Testis (tissue), 3 donors: ENCODE data around the gene FAM234B. TPM values are rescaled to one million over a fixed set of nuclear protein-coding genes. Genes with fewer than 3 reads are reported as not detected.
"Not testable (repeated sequence)": the region's sequence is repeated elsewhere in the genome, so short reads cannot be mapped to it uniquely, and the experiment has no call there.

Source experiments
- DNase-seq: peaks from one replicate; pipeline ENCODE4 v3.0.0-alpha.2; 2019
- H3K27ac ChIP-seq, 2 donors: fragments of 200-600 bp; sonication (generic); one replicate each; pipeline ENCODE4 v1.5.1; 2019
- H3K27me3 ChIP-seq: fragments of 200-600 bp; sonication (generic); one replicate; pipeline ENCODE4 v1.5.1; 2019
- H3K36me3 ChIP-seq: fragments of 200-600 bp; sonication (generic); one replicate; pipeline ENCODE4 v1.5.1; 2017; ENCODE audit warnings: low read depth; ENCODE audit errors: missing control alignments
- H3K4me1 ChIP-seq: fragments of 200-600 bp; sonication (generic); one replicate; pipeline ENCODE4 v1.5.1; 2019
- H3K4me3 ChIP-seq, 2 donors: fragments of 200-600 bp; sonication (generic); one replicate each; pipeline ENCODE4 v1.5.1; 2017 to 2019
- H3K9me3 ChIP-seq: fragments of 200-600 bp; sonication (generic); one replicate; pipeline ENCODE4 v1.5.1; 2017
- POLR2A ChIP-seq: fragments of 450-650 bp; IDR thresholded peaks from one replicate; pipeline ENCODE4 v1.6.1; 2017; ENCODE audit warnings: antibody characterized with exemption, mild to moderate bottlenecking, moderate library complexity
- WGBS, 2 donors: methylation state at CpG; one replicate each; pipeline ENCODE4 v1.1.5; 2018; 5-methylcytosine and 5-hydroxymethylcytosine counted together
- intact Hi-C: fragments of 100-400 bp; cut with DNase I; formaldehyde crosslinking; loops from one replicate; pipeline ENCODE4 v1.15.1; 2023; ENCODE audit warnings: low total_unique reads
- polyA plus RNA-seq: library from polyadenylated mRNA; stranded (reverse); fragments of 350-450 nt; fragmentation: Illumina TruSeq; extraction: RNeasy Lipid Tissue Mini Kit (QIAGEN cat#74804); gene quantifications from one replicate; pipeline ENCODE4 v1.2.3, GENCODE V29; 2014; ENCODE audit warnings: low read depth, low replicate concordance; ENCODE audit not compliant: insufficient read depth
- total RNA-seq, 2 donors: library from RNA; depleted of rRNA; stranded (reverse); fragments of >200 nt; gene quantifications; one replicate each; pipeline ENCODE4 v1.2.3, GENCODE V29; 2016
- TF ChIP-seq, protein P1 (sequence below), 3 experiments: fragments of 450-650 bp in 2 of 3; fragments of 200-600 bp in 1 of 3; sonication (generic) in 1 of 3; IDR thresholded peaks; one replicate each; pipeline ENCODE4 v1.5.1; 2016 to 2019; ENCODE audit warnings: antibody characterized with exemption in 3 of 3, mild to moderate bottlenecking in 2 of 3, moderate library complexity in 1 of 3

The FAM234B gene
- total and polyA plus RNA-seq, 3 donors from 2014 or later = 11.0 to 13.2 (median 13.0) TPM

DNA sequence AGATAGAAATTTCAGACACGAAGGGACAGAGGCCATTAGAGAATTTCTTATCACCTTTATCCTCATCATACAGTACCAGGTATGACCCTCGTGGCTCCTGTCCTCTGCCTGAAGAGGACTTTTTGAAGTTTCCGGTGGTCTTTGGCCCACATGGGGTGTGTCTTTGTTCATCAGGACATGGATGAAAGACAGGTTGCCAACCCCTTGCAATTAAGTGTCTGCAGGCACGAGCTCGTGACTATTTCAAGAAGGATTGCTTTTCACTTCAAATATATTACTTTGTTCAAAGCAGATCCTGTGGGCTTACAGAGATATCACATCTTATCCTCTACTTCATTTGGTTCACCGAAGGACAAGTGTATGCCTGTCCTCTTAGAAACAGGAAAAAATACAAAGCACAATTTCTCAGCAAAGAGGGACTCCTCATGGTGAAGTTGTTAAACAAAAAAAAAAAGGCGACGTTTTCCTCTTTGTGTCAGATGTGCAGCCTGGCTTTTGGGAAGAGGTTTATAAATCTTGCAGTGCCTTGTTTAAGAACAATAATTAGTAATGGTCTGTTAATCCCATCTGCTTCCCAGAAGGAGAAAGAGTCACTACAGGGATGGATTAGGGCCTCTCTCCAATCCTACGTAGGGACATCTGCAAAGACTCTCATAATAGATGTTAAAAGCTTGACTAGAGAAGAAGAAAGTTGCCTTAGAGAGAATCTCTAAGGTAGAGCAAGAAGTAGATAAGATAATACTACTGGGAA is 13.5 kb upstream of the FAM234B start:
- Histone ChIP-seq H3K4me3 (no peak overlapping the region), H3K27ac (no peak overlapping the region), H3K36me3 (no peaks in the 10 kb centered on the region), H3K27me3 (no peaks in the 10 kb centered on the region), H3K9me3 (no peaks in the 10 kb centered on the region), H3K4me1 (no peaks in the 10 kb centered on the region)
- WGBS, 2 donors = 82 to 92% methylated on average over 9 of the region's 9 CpGs
- intact Hi-C loops = no loop called here
- TF ChIP-seq POLR2A = no peak
- TF ChIP-seq, protein P1, sequence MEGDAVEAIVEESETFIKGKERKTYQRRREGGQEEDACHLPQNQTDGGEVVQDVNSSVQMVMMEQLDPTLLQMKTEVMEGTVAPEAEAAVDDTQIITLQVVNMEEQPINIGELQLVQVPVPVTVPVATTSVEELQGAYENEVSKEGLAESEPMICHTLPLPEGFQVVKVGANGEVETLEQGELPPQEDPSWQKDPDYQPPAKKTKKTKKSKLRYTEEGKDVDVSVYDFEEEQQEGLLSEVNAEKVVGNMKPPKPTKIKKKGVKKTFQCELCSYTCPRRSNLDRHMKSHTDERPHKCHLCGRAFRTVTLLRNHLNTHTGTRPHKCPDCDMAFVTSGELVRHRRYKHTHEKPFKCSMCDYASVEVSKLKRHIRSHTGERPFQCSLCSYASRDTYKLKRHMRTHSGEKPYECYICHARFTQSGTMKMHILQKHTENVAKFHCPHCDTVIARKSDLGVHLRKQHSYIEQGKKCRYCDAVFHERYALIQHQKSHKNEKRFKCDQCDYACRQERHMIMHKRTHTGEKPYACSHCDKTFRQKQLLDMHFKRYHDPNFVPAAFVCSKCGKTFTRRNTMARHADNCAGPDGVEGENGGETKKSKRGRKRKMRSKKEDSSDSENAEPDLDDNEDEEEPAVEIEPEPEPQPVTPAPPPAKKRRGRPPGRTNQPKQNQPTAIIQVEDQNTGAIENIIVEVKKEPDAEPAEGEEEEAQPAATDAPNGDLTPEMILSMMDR (IDR thresholded peaks at IDR 0.05) = no peak
- DNase-seq = no peak

DNA sequence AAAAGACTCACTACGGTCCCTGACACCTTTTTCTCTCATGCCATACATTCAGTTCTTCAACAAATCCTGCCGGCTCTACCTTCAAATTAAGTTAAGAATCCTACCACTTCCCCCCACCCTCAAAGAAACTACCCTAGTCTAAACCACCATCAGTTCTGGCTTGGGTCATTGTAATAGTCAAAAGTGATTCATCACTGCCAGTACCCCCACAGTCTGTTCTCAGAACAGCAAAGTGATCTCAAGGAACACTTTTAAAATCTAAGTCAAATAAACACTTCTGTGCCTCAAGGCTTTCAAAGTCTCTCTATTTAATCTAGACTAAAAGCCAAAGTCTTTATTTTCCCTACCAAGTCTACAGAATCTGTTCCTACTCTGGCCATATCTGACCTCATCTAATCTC is 12.0 kb upstream of the FAM234B start:
- intact Hi-C loops = no loop called here
- no peak overlapping the region for H3K4me3 ChIP-seq
- no peak for DNase-seq
- H3K4me1 ChIP-seq = no peaks in the 10 kb centered on the region
- TF ChIP-seq, protein P1 (IDR thresholded peaks at IDR 0.05) = no peak
- TF ChIP-seq POLR2A = no peak
- no peaks in the 10 kb centered on the region for H3K27me3 ChIP-seq
- 91 to 94% methylated on average over 2 of the region's 2 CpGs for WGBS, 2 donors
- no peak overlapping the region for H3K27ac ChIP-seq
- H3K36me3 ChIP-seq = no peaks in the 10 kb centered on the region
- H3K9me3 ChIP-seq = no peaks in the 10 kb centered on the region

DNA sequence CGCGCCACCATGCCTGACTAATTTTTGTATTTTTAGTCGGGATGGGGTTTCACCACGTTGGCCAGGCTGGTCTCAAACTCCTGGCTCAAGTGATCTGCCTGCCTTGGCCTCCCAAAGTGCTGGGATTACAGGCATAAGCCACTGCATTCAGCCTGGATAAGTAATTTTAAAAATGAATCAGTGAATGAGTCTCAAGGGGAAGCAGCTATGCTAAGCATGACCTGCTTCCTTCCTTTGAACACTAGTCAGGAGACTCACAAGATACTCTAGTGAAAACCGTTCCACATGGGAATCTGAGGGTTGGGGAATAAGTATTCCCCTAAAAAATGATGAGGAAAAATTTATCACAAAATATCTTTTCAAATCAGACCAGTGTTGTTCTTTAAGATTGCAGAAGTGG is 10.7 kb upstream of the FAM234B start:
- intact Hi-C loops = no loop called here
- Histone ChIP-seq H3K4me3 (no peak overlapping the region), H3K36me3 (no peaks in the 10 kb centered on the region), H3K27me3 (no peaks in the 10 kb centered on the region), H3K27ac (no peak overlapping the region), H3K9me3 (no peaks in the 10 kb centered on the region), H3K4me1 (no peaks in the 10 kb centered on the region)
- WGBS, 2 donors = 78 to 86% methylated on average over 5 of the region's 5 CpGs
- TF ChIP-seq, protein P1 (IDR thresholded peaks at IDR 0.05) = no peak
- TF ChIP-seq POLR2A = no peak
- DNase-seq = no peak

DNA sequence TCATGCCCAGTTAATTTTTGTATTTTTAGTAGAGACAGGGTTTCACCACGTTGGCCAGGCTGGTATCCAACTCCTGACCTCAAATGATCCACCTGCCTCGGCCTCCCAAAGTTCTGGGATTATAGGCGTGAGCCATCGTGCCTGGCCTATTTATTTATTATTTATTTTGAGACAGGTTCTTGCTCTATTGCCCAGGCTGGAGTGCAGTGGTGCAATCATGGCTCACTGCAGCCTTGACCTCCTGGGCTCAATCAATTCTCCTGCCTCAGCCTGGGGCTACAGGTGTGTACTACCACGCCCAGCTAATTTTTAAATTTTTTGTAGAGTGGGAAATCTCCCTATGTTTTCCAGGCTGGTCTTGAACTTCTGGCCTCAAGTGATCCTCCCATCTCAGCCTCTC is 8.8 kb upstream of the FAM234B start:
- H3K4me3 ChIP-seq, intact Hi-C loops, H3K36me3 ChIP-seq, DNase-seq, H3K9me3 ChIP-seq, H3K27me3 ChIP-seq, H3K4me1 ChIP-seq, H3K27ac ChIP-seq: not testable (repeated sequence)
- 91 to 100% methylated on average over 5 of the region's 5 CpGs for WGBS, 2 donors

DNA sequence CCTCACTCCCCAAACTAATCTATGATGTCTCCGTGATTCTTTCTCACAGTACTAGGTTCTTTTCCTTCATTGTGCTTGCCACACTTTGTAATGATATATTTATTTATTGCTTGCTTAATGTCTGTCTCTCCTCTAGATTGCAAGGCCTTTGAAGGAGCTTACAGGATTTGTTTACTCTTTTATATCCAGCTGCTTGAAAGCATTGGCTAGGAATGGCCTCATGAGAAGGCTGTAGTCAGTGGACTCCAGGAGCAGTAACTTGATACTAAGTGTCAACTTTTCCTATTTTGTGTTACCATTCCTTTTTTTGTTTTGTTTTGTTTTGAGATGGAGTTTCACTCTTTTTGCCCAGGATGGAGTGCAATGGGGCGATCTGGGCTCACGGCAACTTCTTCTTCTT is 7.3 kb upstream of the FAM234B start:
- no peak overlapping the region for H3K4me3 ChIP-seq
- H3K9me3 ChIP-seq = no peaks in the 10 kb centered on the region
- H3K27ac ChIP-seq = no peak overlapping the region
- no peaks in the 10 kb centered on the region for H3K4me1 ChIP-seq
- intact Hi-C loops = no loop called here
- H3K36me3 ChIP-seq = no peaks in the 10 kb centered on the region
- WGBS, 2 donors = 75 to 80% methylated on average over 3 of the region's 3 CpGs
- DNase-seq = no peak
- TF ChIP-seq POLR2A = no peak
- TF ChIP-seq, protein P1 (IDR thresholded peaks at IDR 0.05) = no peak
- no peaks in the 10 kb centered on the region for H3K27me3 ChIP-seq
